BE2C (cell line): Measurements from ENCODE around the gene ARPP19.

ENCODE experiments used
- DNase-seq: peaks from one replicate; pipeline ENCODE4 v3.0.0-alpha.2; 2020
- H3K27me3 ChIP-seq: fragments of 250-450 bp; sonication (Bioruptor Pico); 2 replicates; pipeline ENCODE4 v1.5.1; 2020; ENCODE audit warnings: mild to moderate bottlenecking
- H3K36me3 ChIP-seq: fragments of 250-450 bp; sonication (Bioruptor Pico); 2 replicates; pipeline ENCODE4 v1.5.1; 2020; ENCODE audit warnings: mild to moderate bottlenecking
- H3K4me1 ChIP-seq: fragments of 250-450 bp; sonication (Bioruptor Pico); 2 replicates; pipeline ENCODE4 v1.5.1; 2020
- H3K4me3 ChIP-seq: 2 replicates; pipeline ENCODE4 v1.5.1; 2011; ENCODE audit warnings: low read depth, low read length
- H3K9me3 ChIP-seq: fragments of 250-450 bp; sonication (Bioruptor Pico); 2 replicates; pipeline ENCODE4 v1.5.1; 2020
- TF ChIP-seq, protein P1 (sequence below): IDR thresholded peaks from 2 replicates; pipeline ENCODE4 v1.5.1; 2012; ENCODE audit warnings: mild to moderate bottlenecking, low read depth, low read length

Gene ARPP19

DNA sequence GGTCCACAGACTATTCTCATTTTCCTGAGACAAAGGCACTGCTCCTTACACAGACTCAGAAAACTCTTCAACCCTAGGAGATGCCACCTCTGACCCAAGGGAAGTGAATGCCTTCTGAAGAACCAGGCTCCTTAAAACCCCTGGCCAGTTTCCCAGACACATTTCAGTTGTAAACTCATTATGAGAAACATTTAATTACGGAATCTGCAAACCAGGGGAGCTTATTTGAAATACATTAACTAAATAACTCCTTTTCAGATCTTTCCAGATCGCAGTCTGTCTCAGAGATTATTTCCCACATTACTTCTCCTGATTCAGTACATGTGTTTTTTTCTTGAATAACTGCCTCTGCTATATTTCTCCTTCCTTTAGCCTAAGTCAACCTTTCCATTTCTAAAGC is 57.7 kb downstream of the ARPP19 start:
- DNase-seq = no peak
- H3K27me3 ChIP-seq = no peaks in the 10 kb centered on the region
- no peaks in the 10 kb centered on the region for H3K4me1 ChIP-seq
- H3K4me3 ChIP-seq = no peak overlapping the region
- no peaks in the 10 kb centered on the region for H3K36me3 ChIP-seq
- TF ChIP-seq, protein P1, sequence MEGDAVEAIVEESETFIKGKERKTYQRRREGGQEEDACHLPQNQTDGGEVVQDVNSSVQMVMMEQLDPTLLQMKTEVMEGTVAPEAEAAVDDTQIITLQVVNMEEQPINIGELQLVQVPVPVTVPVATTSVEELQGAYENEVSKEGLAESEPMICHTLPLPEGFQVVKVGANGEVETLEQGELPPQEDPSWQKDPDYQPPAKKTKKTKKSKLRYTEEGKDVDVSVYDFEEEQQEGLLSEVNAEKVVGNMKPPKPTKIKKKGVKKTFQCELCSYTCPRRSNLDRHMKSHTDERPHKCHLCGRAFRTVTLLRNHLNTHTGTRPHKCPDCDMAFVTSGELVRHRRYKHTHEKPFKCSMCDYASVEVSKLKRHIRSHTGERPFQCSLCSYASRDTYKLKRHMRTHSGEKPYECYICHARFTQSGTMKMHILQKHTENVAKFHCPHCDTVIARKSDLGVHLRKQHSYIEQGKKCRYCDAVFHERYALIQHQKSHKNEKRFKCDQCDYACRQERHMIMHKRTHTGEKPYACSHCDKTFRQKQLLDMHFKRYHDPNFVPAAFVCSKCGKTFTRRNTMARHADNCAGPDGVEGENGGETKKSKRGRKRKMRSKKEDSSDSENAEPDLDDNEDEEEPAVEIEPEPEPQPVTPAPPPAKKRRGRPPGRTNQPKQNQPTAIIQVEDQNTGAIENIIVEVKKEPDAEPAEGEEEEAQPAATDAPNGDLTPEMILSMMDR = no peak
- H3K9me3 ChIP-seq = no peaks in the 10 kb centered on the region

DNA sequence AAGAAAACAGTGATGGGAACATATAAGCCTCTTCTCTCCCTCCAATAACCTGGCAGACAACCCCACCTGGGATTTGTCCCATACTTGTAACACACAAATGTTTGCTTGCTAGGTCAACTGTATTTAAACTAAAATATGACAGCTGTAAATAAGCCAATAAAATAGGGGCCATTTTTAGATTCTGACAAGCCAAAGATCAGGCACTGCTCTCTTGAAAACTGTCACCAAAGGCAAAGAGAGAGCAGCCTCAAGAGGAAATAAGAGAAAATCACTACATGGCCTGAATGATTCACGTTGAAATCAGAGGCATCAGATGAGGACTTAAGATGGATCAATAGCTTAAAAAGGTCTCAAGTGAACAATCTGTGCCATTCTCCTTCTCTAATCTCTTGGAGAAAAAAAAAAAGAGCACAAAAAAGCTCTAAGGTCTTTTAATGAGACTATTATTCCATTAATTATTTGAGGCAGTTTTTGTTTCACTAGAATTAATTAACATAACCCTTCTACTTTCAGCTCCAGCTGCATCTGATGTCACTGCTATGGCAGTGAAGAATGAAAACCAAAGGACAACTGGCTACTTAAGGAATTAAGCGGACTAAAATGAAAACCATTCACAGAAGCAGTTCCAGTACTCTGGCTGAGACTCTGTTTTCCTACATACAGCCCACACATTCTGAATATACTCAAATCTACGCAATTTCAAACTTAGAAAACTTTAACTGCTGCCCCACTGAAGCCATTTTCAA is 59.2 kb downstream of the ARPP19 start:
- Histone ChIP-seq H3K27me3 (no peaks in the 10 kb centered on the region), H3K9me3 (no peaks in the 10 kb centered on the region), H3K4me3 (no peak overlapping the region), H3K36me3 (no peaks in the 10 kb centered on the region), H3K4me1 (no peaks in the 10 kb centered on the region)
- no peak for DNase-seq
- TF ChIP-seq, protein P1 = no peak

DNA sequence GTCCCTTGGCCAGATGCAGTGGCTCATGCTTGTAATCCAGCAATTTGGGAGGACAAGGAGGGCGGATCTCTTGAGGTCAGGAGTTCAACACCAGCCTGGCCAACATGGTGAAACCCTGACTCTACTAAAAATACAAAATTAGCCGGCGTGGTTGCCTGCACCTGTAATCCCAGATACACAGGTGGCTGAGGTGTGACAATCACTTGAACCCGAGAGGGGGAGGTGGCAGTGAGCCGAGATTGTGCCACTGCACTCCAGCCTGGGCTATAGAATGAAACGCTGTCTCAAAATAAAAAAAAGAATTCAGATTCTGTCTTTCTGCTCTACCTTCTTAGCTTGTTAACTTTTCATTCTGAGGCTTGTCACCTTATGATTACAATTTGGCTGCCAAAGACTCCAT is 62.3 kb downstream of the ARPP19 start:
- H3K36me3 ChIP-seq = no peaks in the 10 kb centered on the region
- no peaks in the 10 kb centered on the region for H3K4me1 ChIP-seq
- no peaks in the 10 kb centered on the region for H3K27me3 ChIP-seq
- TF ChIP-seq, protein P1 = no peak
- no peak for DNase-seq
- H3K4me3 ChIP-seq = no peak overlapping the region
- no peaks in the 10 kb centered on the region for H3K9me3 ChIP-seq

DNA sequence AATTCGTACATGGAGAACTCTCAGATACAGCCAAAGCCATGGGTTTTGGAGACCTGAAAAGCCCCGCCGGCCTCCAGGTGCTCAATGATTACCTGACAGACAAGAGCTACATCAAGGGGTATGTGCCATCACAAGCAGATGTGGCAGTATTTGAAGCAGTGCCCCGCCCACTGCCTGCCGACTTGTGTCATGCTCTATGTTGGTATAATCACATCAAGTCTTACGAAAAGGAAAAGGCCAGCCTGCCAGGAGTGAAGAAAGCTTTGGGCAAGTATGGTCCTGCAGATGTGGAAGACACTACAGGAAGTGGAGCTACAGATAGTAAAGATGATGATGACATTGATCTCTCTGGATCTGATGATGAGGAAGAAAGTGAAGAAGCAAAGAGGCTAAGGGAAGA is 63.7 kb downstream of the ARPP19 start:
- Histone ChIP-seq H3K4me1 (no peaks in the 10 kb centered on the region), H3K27me3 (no peaks in the 10 kb centered on the region), H3K9me3 (no peaks in the 10 kb centered on the region), H3K36me3 (no peaks in the 10 kb centered on the region), H3K4me3 (no peak overlapping the region)
- TF ChIP-seq, protein P1 = no peak
- DNase-seq = no peak

DNA sequence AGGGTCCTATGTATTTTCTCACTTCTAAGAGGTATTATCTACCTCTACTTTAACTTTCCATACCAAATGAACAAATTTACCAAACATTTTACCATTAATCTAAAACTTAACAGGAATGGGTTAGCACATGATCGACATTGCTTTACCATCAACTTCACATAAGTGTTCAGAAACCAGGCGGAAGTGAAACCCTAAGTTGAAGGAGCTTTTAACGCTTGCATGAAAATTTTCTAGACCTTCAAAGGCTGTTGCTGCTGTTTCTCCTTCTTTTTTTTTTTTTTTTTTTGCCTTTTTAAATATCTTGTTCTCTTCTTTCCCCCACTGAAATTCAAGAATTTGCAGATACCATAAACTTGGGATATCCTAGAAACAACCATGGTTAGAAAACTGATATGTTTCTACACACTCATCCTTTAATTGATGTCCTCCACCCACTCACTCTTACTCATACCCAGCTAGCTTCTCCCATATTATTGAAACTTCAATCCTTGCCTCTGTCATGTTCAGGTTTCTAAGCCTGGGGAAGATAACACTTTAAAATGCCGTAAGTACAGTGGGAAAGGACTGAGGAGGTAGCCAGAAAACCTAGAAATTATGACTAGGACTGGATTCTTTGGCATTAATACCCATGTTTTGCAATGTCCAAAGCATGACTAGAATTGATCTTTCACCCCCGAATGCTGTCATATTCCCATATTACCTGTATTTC is 64.9 kb downstream of the ARPP19 start:
- no peaks in the 10 kb centered on the region for H3K27me3 ChIP-seq
- H3K4me1 ChIP-seq = no peaks in the 10 kb centered on the region
- no peaks in the 10 kb centered on the region for H3K36me3 ChIP-seq
- DNase-seq = no peak
- no peak overlapping the region for H3K4me3 ChIP-seq
- TF ChIP-seq, protein P1 = no peak
- H3K9me3 ChIP-seq = no peaks in the 10 kb centered on the region

DNA sequence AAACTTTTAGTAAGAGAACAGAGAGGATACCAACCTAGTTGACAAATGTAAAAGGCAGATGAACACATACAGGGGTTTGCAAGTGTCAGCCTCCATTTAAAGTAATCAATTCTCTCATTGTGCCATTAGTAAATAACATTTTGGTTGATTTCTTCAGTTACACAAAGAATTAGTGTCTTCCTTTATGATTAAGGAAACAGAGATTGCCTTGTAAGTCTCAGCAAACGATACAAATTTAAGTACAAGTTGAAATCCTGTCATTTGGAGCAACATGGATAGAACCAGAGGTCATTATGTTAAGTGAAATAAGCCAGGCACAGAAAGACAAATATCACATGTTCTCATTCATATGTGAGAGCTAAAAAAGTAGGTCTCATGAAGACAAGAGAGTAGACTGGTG is 66.2 kb downstream of the ARPP19 start:
- H3K4me1 ChIP-seq = no peaks in the 10 kb centered on the region
- no peak for DNase-seq

More for the DNA sequence above, 66.2 kb downstream of the ARPP19 start:
- Histone ChIP-seq H3K9me3 (no peaks in the 10 kb centered on the region), H3K4me3 (no peak overlapping the region), H3K27me3 (no peaks in the 10 kb centered on the region), H3K36me3 (no peaks in the 10 kb centered on the region)
- TF ChIP-seq, protein P1 = no peak
